COLO668 (cell line): Measurements from ENCODE around the gene SMPD2.
A peak's percentile ranks its signal among the peaks of the same experiment; 100 is the strongest.
"Not testable (repeated sequence)": the region's sequence is repeated elsewhere in the genome, so short reads cannot be mapped to it uniquely, and the experiment has no call there.

Experiments
- DNase-seq: peaks from one replicate; lab custom pipeline; 2025; ENCODE audit not compliant: unreplicated experiment; lab: John Stamatoyannopoulos, UW

The SMPD2 gene

DNA sequence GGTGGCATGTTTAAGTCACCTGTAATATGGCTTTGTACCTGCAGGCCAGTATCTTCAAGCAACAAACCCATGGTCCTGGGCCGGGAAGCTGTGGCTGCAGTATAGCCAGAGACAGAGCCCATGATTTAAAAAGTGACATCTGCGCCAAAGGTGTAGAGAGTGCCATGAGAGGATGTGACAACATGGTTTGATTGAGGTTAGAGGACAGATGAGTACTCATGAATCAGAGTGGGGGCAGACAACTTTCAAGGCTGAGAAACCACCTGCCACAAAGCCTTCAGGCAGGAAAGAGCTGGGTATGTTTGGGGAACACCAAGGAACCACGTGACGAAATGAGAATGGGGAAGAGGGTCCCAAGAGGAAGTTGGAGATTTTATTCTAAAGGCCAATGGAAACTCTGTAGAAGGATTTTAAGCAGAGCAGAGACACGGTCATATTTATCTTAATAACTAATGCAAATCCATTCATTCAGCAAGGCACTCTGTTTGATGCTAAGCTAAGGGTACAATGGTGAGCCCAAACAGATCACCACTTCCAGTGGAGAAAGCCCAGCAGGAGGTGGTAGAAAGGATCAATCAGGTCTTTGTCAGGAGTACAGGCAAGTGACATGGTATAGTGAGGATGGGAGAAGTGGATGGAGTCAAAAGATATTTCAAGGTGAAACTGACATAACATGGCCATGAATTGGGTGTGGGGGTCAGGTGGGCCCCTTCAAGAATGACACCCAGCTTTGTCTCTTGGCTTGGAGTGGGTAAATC is 18.4 kb downstream of the SMPD2 start:
- DNase-seq: no peak

DNA sequence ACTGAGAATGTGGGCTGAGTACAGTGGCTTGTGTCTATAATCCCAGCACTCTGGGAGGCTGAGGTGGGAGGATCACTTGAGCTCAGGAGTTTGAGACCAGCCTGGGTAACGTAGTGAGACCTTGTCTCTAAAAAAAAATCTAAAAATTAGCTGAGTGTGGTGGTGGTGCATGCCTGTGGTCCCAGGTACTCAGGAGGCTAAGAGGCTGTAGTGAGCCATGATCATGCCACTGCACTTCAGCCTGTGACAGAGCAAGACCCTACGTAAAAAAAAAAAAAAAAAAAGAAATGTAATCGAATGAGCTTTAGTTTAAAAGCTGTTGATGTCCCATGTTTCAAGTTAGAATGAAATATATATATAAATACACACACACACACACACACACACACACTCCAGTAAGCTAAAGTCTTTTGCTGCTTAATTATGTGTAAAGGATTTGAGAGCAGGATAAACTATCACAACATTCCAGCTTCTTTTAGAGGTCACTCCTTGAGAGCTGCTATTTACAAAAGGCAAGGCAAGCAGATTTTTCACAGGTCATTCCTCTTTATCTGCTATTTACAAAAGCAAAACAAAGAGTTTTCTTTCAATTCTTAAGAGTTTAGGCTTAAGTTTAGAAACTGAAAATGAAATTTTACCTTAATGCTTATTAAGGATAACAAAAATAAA is 19.8 kb downstream of the SMPD2 start:
- no peak for DNase-seq

DNA sequence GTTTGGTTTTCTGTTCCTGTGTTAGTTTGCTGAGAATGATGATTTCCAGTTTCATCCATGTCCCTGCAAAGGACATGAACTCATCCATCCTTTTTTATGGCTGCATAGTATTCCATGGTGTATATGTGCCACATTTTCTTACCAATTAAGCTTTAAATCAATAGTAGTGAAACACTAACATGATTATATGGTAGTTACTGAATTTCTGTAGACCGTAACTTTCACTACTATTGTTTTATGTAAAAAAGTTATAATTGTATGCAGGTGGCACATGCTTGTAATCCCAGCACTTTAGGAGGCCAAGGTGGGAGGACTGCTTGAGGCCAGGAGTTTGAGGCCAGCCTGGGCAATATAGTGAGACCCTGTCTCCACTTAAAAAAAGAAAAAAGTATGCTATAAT is 20.7 kb downstream of the SMPD2 start:
- not testable (repeated sequence) for DNase-seq

DNA sequence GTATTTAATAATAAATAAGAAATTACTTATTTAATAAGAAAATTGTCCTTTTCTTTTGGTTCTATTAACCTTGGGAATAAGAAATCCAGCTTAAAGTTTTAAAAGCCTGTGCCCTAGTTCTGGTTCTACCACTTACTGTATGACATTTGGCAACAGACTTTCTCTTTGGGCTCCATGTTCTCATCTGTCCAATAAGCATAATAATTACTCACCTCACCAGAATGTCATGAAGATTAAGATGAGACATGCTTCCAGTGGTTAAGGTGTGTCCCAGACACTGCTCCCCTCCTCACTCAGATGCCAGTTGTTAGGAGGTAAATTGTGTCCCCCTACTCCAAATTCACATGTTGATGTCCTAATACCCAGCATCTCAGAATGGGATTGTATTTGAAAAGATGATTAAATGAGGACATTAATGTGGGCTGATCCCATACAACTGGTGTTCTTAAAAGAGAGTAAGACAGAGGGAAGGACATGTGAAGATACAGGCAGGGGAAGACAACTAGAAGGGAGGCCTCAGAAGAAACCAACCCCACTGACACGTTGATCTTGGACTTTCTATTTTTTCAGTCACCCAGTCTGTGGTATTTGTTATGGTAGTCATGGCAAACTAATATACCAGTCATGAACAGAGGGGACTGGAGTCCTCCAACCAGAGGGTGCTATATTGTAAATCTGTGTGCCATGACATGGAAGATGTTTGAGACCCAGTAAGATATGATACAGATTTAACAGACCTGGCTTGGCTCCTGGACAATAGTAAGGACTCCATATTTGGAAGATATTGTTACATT is 21.4 kb downstream of the SMPD2 start:
- no peak for DNase-seq

DNA sequence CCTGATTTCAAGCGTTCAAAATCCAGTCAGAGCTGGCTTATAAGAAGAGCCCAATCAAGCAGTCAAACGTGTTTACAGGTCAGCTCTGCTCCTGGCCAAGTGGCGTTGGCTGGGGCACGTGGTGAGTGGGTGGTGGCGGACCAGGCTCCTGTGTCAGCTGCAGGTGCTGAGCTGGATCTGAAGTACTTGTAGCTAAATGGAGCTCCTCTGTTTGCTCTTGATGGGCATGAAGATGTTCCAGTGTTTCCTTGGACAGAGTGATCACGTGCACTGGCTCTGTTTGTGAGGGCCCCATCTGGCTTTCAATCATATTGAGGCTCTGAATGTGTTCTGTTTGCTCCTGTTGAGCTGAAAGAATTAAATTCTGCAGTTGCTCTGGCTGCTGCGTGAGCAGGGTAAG is 25.2 kb downstream of the SMPD2 start:
- DNase-seq: peak; percentile 86

DNA sequence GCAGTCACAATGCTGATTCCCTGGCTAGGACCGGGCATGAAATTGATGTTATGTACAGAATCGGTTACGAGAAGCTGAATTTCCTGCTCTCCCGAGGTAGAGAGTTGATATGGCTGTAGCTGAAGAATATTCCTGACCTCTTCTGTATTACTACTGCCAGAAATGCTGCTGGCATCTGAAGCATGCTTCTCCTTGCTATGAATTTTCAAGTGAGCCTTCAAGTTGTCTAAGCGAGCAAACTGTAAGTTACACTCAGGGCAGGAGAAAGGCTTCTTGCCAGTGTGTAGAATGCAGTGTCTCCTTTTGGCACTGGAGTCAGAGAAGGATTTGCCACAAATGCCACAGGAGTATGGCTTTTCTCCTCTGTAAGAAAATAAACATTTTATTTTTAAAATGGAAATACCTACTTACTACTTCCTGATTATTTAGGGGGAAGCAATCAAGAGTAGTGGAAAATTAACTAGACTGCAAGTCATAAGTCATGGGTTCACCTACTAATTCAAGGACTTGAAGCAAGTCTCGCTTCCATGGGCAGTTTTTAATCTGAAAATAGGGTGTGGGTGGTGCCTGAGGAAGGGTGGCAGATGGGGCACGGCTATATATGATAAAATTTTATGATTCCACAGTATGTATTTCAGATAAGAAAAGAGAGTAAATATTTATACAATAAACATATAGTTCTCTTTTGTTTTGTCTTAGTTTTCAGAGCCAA is 25.8 kb downstream of the SMPD2 start:
- DNase-seq: no peak

DNA sequence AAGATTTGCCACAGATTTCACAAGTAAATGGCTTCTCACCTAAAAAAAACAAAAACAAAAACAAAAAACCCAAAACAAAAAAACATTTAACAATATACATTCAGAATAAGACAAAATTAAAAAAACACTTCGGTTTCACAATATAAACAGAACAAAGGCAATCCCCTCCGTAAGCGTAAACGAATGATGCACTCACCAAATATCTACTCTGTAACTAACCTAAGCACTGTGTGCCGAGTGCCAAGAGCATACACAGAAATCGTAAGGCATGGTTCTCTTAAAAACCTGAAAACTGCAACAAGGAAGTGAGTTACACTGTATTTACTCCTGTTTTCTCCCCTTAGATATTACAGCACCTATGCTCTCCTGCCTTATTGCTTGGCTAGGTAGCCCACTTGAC is 27.2 kb downstream of the SMPD2 start:
- DNase-seq: no peak

DNA sequence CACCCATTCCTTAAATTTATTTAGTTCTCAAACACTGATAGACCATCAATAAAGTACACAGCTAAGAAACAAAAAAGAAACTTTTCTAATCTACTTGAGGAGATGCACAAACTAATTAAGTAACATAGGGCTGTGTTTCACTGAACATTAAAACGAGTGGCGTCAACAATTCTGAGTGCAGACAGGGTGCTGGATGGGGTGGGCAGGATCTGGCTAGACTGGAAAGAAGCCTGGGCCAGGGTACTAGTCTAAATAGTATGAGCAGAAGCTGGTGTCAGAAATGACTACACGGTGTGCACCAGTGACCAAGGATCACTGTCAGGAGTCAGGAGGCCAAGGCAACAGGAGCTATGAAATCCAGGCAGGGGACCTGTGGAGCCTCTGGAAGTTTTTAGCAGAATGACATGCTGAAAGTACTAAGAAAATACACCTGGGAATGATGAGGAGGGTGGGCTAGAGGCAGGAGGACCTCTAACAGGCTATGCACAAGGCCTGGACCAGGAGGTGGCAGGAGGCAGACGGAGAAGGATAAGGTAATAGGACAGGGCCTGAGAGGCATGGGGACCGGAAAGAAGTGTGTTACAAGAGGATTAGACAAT is 29.2 kb downstream of the SMPD2 start:
- no peak for DNase-seq

DNA sequence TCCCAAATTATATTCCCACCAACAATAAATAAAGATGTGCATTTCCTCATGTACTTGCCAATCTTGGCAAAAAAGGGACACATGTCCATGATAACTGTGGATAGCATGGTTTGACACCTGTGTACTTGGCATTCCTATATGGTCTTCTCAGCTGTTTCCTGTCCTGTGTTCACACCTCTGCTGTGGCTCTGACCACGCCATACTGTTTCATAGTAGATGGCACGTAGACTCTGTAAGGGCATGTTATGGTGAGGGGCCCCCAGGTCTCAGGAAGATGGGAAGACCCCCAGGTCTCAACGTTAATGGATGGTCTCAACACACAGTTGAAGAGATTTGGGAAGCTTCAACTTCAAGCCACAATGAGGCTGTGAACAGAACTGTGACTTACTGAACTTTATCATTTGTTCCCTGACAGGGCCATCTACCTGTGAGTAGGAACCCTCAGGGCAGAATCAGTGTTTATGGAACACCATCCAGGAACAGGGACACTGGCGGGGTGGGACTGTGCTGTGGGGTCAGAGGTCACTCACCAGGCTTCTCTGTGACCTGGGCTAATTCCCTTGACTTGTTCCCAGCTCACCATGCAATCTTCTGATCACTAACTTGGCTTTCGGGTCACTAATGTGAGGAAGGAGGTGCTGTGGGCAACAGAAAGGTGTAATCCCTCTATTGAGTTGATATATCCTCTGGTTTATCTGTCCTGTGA is 30.7 kb downstream of the SMPD2 start:
- no peak for DNase-seq

DNA sequence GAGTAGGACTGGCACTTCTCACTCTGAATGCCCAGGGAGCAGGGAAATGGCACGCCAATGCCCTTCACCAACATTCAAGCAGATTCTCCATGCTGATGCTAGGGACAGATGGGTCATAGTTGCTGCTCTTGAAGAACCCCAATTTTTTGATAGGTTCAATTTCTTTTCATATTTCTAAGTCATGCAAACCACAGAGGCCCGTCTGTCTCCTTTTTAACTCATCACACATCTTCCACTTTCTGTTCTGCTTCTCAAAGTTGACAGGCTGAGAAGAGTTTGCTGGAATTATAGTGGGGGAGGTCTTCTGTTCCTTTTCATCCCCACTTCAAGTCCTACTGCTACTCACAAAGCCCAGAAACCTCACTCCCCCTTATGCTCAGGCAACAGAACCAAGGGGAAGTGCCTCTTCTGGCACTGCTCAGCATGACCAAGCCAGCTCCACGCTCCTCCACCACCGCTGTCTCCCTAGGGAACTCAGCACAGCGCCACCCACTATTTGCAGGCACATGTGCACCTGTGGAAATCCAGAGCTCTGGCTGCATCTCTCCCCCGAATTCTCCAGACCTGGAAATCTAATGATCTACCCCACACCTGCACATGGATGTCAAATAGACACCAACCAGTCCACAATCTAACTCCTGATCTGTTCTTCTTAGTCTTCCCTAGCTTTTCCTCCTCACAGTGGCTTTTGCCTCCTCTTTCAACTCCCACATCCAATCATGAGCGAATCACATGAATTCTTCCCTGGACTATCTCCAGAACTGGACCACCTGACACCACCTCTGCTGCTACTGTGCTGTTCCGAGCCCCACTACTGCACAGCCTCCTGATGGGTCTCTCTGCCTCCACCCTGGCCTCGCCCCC is 31.8 kb downstream of the SMPD2 start:
- no peak for DNase-seq

DNA sequence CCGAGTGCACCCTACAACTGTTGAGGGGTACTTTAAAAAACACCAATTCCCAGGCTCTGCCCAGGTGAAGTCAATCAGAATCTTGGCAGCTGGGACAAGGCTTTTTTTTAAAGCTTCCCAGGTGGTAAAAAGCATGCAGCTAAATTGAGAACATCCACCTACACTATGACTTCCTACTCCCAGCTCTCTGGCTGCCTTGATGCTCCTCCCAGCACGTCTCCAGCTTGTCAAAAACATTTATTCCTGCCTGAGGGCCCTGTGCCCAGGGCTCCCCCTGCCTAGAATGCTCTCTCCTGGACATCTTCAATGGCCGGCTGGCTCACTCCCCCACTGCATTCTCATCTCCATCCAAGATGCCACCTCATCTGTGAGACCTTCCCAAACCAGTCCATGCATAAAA is 32.6 kb downstream of the SMPD2 start:
- no peak for DNase-seq

DNA sequence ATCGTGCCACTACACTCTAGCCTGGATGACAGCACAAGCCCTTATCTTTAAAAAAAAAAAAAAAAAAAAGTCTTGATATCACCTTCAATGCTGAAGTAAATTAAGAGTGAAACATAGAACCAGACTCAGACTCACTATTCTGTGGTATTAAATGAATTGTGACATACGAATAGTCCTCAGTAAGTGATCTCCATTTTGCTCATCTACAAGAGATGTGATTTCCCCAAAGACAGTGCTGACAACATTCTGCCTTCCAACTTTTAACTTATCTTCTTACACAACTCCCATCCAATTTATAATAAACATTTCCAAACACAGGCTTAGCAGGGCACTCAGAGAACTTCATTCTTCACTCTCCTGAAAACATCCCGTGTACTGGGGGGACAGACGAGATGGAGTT is 34.5 kb downstream of the SMPD2 start:
- no peak for DNase-seq

DNA sequence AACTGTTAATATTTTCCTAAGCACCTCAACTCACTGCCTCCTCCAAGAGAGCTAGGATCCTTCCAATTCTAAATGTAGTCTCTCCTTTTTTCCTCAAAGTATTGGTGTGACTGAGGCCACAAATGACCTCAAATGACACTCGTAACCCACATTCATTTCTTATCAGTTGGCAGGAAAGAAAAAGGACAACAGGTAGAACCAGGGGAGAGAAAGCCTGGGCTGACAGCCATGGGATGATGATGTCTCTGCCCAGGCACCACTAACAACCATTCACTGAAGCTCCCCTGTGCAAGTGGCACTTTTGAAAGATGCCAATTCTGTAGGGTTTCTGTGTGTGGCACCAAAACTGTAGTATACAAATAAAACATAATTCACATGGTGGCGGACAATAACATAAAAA is 35.1 kb downstream of the SMPD2 start:
- DNase-seq: no peak

DNA sequence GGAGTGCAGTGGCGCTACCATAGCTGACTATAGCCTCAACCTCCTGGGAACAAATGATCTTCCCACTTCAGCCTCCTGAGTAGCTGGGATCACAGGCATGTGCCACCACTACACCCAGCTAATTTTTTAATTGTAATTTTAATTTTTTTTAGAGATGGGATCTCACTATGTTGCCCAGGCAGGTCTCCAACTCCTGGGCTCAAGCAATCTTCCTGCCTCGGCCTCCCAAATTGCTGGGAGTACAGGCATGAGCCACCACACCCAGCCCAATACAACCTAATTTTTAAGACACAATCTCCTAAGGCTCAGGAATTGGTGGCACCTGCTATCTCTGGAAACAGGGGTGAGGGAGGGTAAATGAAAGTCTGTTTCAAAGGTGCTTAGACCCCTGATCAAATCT is 36.7 kb downstream of the SMPD2 start:
- DNase-seq: no peak

DNA sequence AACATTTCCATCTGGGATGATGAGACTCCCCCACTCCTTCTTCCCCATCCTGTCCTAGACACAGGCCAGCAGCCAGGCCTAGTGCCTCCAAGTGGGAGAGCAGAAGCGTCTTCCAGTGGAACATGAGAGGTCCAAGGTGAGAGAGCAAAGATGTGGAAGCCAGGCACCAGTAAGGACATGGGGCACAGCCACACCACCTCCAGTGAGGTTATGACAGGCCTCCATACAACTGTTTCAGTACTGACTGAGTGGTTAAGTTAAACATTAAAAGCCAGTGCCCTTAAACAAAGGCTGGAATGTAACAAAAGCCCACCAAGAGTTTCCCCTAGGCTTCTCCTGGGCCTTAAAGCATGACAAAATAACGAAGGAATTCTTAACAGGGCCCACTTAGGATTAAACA is 37.2 kb downstream of the SMPD2 start:
- DNase-seq: no peak

DNA sequence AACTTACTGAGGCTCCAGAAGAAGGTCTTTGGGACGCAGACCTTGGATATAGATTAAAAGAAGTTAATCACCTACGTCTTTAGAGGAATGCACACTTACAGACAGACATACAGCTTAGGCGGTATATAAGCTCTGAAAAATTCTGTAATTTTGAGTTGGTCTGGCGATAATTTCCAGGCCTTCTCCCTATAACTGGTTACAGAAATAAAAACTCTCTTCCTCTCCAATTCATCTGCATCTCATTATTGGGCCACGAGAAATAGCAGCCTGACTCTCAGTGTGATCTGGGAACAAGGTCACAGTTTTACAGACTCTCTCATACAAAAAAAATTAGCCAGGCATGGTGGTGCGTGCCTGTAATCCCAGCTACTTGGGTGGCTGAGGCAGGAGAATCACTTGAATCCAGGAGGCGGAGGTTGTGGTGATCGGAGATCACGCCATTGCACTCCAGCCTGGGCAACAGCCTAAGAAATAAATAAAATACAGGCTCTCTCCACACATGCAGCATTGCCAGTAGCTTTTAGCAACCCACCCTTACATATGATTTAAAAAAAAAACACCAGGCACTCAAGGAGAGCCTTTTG is 37.8 kb downstream of the SMPD2 start:
- no peak for DNase-seq

DNA sequence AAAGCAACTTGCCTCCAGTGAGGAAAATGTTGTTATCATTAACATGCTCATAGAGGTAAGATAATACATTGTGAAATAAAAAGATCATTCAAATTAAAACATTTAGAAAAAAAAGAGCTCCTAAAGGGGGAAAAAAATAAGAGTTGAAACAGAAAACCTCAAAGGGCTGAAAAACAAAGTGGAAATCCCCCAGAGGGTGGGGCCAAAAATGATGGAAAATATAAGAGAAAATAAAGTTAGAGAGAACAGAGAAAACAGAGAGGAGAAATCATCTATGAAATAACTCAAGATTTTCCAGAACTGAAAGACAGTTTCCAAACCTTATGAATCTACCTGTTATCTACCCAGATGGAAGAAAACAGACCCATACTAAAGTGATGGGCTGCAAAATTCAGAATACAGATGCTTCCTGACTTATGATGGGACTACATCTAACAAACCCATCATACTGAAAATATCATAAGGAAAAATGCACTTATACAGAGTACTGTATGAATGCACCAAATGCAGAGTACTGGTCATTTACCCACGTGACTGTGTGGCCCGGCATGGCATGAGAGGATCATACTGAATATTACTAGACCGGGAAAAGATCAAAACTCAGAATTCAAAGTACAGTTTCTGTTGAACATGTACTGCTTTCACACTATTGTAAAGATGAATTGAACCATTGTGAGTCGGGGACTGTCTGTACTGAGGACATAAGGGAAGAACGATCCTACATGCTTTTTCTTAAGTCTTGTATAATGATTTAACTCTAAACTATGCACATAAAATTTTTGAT is 38.5 kb downstream of the SMPD2 start:
- no peak for DNase-seq

DNA sequence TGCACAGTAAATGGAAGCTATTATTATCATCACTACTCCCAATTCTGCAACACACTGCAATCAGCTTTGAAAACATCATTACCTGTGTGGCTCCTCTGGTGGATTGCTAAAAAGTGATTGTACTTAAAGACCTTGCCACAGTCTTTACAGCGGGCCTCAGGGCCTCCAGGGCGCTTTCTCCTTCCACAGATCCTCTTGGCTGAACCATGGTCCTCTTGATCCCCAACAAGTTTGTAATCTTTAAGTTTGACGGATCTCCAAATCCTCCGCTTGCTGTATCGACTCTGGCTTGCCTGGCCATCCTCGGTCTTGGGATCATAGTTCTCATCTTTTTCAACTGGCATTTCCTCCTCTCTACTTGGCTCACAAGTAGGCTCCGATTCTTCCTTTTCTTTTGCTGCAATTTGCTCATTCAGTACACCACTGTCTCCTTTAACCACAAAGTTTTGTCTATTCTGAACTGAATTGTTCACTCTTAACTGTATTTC is 40.5 kb downstream of the SMPD2 start:
- no peak for DNase-seq
